ENCODE measurements around the gene ACACA.

Gene ACACA

DNA sequence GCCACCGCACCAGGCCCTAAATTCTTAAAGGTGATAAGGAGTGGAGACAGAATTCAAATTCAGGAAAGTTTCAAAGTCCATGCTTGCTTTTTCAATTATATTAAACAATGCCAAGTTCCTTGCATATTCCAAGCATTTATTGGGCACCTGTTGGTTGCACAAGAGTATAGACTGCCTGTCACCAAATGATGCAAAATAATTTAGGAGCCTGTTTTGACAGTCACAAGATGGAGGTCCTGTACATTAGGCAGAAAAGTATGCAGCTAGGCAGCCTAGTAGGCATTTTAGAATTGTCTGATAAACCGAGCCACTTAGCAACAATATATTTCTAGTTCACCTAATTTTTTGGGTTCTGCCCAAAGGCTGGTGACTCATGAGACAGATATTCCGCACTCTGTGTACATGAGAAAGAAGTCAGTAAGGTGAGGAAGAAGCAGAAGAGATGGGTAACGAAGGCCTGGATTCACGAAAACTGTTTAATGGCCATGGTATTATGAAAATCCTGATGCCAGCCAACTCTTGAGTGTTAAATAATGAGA lies 7.3 kb downstream of the ACACA start:
- in situ Hi-C loops (cut with MboI; ENCODE audit: low sequenced_read_pairs): loop anchor here (25.0 kb wide), 1 partner anchor 787 kb away; the partner anchor contains the start of gene MRM1

DNA sequence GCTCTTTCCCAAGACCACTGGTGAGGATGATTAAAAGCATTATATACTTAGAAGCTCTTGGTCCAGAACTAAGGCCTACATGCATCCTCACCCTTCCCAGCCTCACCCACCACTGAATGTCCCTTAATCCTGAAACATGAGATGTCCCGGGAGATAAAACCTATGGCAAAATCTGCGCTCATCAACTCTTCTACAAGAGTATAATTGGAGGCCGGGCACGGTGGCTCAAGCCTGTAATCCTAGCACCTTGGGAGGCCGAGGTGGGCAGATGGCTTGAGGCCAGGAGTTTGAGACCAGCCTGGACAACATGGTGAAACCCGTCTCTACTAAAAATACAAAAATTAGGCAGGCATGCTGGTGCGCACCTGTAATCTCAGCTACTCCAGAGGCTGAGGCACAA lies 13.3 kb downstream of the ACACA start:
- in situ Hi-C loops (cut with MboI; ENCODE audit: low sequenced_read_pairs): loop anchor here (25.0 kb wide), 1 partner anchor 781 kb away; the partner anchor contains the start of gene MRM1

DNA sequence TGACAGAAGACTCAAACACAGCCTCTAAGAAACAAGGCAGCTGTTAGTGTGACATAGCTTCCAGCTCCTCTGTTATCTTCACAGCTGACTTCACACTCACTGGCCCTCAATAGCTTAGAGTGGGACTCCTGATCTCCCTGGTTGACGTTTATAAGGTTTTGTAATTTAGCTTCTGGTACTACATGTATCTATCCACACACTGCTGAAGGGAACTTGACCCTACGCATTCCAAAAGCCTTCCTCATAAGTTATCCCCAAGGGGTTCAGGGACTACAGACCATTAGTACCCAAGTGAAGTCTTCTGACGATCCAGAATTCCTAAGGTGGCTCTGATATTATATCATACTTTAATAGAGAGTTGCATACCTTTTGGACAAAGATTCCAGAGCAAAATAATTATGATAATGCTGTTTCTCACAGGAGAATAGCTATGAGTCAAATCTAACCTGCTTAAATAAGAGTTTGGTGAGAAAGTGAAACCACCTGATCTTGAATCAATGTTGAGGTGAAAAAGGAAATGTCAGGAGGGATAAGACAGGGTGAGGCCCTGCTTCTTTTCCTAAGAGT lies 14.5 kb downstream of the ACACA start:
- in situ Hi-C loops (cut with MboI; ENCODE audit: low sequenced_read_pairs): loop anchor here (25.0 kb wide), 1 partner anchor 780 kb away; the partner anchor contains the start of gene MRM1

DNA sequence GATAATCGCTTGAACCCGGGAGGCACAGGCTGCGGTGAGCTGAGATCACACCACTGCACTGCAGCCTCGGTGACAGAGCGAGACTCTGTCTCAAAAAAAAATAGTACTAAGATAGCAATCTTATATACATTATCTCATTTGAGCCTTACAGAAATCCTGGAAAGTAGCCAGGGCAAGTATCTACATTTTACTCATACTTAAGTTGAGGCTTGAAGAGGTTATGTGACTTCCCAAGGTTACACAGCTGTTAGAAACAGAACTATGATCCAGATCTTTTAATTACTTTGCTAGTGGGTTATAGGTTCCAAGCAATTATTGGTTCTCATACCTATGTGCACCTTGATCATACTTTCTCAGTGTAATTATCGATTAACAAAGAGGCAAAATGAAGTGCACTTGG lies 15.5 kb downstream of the ACACA start:
- in situ Hi-C loops (cut with MboI; ENCODE audit: low sequenced_read_pairs): loop anchor here (25.0 kb wide), 1 partner anchor 779 kb away; the partner anchor contains the start of gene MRM1

DNA sequence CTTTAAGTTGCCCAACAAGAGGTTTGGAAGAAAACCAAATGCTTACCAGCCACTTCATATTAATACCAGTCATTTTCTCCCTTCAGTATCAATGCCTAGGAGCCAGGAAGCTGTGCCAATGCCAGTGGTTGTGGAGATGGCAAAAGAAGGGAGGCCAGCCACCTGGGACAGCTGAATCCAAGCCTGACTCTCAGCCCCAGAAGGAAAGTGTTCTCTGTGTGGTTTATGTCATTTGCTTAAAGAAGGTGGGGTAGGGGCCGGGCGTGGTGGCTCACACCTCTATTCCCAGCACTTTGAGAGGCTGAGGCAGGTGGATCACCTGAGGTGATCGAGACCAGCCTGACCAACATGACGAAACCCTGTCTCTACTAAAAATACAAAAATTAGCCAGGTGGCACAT lies 17.5 kb downstream of the ACACA start:
- in situ Hi-C loops (cut with MboI; ENCODE audit: low sequenced_read_pairs): loop anchor here (25.0 kb wide), 1 partner anchor 777 kb away; the partner anchor contains the start of gene MRM1

DNA sequence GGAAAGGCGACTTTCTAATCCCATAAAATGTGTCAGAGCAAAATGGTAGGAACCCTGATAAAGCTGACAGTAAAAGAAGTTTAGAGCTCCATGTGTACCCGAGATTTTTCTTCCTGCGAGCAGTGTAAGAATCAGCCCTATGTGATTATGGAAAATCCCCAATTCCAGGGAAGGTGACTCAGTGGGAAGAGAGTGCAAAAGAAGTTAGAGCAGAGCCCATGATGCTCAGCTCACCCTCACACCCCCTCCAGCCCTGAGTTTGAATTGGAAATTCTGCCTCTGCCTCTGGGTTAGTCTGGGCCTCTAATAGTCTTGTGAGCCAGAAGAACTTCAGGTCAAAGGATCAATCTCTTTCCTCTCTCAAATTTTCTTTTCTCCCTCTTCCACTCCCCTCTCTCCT lies 18.4 kb downstream of the ACACA start:
- in situ Hi-C loops (cut with MboI; ENCODE audit: low sequenced_read_pairs): loop anchor here (25.0 kb wide), 1 partner anchor 776 kb away; the partner anchor contains the start of gene MRM1

DNA sequence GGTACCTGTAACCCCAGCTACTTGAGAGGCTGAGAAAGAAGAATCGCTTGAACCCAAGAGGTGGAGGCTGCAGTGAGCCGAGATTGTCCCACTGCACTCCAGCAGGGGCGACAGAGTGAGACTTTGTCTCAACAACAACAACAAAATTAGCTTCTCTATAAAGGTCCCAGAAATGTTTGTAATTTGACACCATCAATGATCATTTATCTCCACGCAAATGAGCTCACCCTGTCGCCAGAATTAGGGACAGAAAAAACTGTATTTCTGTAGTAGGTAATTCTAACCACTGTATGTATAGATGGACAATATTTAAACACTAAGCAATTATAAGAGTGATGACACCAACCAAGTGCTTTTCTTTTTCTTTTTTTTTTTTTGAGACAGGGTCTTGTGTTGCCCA lies 20.2 kb downstream of the ACACA start:
- in situ Hi-C loops (cut with MboI; ENCODE audit: low sequenced_read_pairs): loop anchor here (25.0 kb wide), 1 partner anchor 774 kb away; the partner anchor contains the start of gene MRM1

DNA sequence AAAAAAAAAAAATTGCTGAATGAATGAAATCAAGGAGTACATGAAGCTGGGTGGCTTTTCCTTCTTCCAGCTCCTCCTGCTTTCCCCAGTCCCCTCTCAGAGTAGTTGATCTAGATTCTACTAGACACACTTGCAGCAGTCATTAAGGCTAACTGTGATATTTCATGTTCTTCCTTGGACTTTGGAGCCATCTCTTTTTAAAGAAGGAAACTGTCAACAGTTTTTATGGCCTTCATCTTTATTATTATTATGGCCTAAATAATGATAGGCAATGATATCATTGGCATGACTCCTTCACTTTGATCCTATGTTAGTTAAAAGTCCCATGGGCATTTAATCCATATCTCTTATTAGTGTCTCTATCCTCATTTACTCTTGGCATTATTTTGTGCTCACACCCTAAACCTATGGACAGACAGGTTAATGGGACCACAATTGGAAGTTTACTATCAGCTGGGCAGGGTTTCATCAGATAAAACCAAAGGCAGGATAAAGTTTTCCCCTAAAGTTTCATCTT lies 21.1 kb downstream of the ACACA start:
- in situ Hi-C loops (cut with MboI; ENCODE audit: low sequenced_read_pairs): loop anchor here (25.0 kb wide), 1 partner anchor 773 kb away; the partner anchor contains the start of gene MRM1

DNA sequence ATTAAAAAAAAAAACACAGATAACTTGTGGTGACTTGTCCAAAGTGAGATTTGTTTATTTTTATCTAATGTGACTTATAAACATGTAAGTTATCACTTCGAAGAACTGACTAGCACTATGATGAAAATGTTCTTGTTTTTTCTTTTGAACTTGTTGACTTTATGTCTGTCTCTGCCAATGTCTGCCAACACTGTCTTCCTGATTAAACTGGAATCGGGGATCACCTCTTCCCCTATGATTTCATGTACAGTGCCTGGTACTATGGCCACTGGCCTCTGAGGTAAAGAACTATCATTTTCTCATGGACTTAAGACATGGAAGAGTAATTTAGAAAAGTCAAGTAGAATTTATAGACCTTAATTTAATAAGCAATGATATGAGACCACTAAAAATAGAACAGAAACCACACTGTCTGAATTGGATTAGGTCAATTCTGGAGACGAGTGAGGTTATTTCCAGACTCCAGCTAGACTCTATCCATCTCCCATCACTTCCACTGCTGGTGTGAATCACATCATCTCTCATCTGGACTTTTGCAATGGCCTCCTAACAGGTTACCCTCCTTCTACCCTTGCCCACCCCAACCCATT lies 22.0 kb downstream of the ACACA start:
- in situ Hi-C loops (cut with MboI; ENCODE audit: low sequenced_read_pairs): loop anchor here (25.0 kb wide), 1 partner anchor 772 kb away; the partner anchor contains the start of gene MRM1

DNA sequence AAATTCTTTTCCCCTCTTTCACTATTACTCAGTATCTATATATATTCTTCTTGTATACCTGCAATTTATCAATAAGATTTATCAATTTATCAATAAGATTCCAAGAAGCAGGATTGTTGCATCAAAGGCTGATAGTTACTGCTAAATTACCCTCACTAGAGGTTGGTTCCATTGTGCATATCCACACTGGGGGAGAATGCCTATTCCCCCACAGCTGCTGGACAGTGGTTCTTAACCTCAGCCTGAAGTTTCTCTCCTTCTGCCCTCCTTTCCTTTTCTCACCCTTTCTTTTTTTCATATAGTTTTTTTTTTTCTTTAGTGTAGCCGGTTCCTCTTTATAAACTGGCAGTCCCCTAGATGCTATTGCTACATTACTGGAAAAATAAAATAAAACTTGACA lies 24.6 kb downstream of the ACACA start:
- in situ Hi-C loops (cut with MboI; ENCODE audit: low sequenced_read_pairs): loop anchor here (25.0 kb wide), 1 partner anchor 770 kb away; the partner anchor contains the start of gene MRM1

DNA sequence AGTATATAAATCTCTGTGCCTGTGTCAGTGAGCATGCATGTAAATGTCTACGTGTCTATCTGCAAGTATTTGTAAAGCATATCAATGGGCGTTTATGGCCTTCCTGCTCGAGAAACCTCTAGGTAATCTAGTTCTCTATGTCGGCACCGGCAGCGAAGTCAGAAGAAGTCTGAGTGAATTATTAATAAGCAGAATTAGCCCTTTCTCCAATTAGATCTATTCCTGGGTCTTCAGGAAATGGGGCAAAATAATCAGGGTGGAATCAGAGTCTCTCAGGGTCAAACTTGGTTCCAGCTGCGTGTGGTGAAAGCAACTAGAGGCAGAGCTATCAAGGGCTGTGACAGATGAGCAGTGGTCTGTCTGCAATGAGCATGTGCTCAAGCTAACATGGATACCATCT lies 30.9 kb downstream of the ACACA start, which contains the start of gene C17orf78:
C17orf78 (plus strand) TSS at position 280 of the 400 bp plus-strand sequence; CDS start at position 388, 108 bp downstream.
- in situ Hi-C loops (cut with MboI; ENCODE audit: low sequenced_read_pairs): loop anchor here (25.0 kb wide), 1 partner anchor 763 kb away; the partner anchor contains the start of gene MRM1

DNA sequence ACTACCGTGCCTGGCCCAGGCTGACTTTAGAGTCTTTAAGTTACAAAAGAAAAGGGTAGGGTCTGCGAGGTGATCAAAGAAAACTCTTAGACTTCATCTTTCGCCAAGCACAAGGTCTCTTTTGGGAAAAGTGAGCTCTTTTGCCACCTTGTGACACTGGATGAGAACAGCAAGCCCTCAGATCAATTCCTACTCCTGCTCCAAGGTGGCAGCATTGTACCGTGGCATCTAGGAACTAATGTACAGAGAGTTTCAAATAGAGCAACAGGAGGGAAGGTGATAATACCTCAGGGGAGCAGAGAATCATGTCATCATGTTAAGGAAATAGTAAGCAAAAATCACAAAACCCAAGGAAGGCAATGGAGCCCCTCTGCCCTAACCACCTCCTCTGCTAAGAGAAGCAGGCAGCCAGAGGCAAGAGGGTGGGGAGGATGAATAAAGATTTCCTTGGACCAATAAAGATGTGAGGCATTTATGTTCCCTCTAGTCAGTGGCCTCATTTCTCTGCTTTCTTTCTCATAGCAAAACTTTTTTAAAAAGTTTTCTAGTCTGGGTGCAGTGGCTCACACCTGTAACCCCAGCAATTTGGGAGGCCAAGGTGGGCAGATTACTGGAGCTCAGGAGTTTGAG lies 33.0 kb downstream of the ACACA start:
- in situ Hi-C loops (cut with MboI; ENCODE audit: low sequenced_read_pairs): no loop called here

DNA sequence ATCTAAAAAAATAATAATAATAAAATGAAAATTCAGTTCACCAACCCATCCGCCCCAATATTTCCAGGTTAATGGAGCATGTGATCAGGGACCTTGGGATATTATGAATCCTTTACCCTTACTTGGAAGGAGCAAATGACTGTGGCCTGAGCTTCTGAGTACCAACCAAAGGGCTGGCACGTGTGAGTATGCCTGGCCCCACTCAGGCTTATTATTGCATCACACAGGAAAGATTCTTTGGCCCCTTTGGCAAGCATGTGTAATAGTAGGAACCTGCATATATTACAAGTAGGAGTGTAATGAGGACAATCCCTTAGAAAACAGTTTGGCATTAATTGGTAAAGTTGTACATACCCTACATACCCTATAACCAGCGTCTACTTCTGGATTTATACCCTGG lies 38.1 kb downstream of the ACACA start:
- in situ Hi-C loops (cut with MboI; ENCODE audit: low sequenced_read_pairs): no loop called here

DNA sequence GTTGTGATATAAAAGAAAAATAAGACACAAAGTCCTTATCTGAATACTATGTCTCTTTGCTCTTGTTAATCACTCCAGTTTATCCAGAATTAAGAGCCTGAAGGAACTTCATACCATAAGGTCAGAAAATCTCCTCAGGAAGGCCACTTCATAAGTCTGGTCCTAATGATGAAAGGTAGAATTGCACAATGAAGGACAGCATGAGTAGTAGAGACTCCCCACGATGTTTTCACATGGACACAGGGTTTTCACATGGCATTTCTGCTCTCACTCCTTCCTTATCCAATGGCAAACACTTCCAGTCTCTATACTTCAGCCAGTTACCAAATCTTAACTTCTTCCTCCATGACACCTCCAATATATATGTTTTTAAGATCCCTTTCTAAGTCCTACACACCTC lies 41.0 kb downstream of the ACACA start:
- in situ Hi-C loops (cut with MboI; ENCODE audit: low sequenced_read_pairs): no loop called here

DNA sequence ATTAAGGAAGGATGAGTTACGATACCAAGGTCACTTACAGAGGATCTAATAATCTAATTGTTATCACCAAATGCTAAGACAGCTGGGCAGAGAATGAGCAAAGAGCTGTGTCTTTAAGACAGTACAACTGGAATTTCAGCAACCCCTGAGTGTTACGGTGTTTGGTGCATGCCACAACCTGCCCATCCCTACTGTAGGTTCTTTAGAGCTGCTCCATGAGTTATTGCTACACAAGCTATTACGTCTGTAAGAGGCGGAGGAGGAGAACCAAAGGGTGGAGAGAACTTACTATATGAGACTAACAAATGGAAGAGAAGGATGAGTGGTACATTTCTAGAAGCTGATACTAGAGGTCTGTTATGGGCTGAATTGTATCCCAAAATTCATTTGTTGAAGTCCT lies 45.1 kb downstream of the ACACA start:
- in situ Hi-C loops (cut with MboI; ENCODE audit: low sequenced_read_pairs): no loop called here

DNA sequence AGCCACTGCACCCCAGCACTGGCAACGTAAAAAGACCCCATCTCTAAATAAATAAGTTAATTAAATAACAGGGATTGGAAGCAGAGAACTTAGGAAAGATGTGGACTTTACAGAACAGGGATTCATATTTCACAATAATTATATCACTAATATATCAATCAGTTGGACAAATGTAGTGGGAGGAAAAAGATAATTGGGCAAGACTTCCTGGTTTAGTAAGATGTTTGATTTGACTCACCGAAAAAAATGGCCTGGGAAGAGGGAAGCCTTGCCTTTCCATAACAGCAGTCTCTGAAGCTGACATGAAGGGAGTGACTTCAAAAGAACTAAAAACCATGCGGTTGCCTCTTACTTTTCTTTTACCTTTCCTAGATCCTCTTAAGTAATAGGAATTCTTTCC lies 46.0 kb downstream of the ACACA start:
- in situ Hi-C loops (cut with MboI; ENCODE audit: low sequenced_read_pairs): no loop called here

DNA sequence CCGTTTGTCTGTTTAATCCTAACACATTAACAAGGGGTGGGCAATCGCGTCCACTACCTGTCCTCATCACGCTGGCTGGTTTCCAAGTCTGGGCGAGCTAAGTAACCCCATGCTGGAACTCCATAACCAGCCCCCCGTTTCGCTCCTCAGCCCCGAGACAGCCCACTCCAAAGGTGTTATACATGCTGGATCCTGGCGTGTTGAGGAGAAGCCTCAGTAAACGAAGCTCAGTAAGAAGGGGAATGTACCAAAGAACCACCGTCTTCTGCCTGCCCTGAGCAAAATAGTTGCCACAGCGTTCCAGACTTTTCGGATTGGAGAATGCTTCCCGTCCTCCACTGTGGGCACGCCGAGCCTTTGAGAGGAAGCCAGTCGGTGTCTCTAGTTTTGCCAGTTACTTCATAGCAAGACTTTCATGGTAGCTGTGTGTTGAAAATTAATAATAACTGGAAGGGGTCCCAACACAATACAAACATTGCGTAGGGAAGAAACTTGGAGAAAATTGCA lies 46.9 kb downstream of the ACACA start:
- in situ Hi-C loops (cut with MboI; ENCODE audit: low sequenced_read_pairs): no loop called here

DNA sequence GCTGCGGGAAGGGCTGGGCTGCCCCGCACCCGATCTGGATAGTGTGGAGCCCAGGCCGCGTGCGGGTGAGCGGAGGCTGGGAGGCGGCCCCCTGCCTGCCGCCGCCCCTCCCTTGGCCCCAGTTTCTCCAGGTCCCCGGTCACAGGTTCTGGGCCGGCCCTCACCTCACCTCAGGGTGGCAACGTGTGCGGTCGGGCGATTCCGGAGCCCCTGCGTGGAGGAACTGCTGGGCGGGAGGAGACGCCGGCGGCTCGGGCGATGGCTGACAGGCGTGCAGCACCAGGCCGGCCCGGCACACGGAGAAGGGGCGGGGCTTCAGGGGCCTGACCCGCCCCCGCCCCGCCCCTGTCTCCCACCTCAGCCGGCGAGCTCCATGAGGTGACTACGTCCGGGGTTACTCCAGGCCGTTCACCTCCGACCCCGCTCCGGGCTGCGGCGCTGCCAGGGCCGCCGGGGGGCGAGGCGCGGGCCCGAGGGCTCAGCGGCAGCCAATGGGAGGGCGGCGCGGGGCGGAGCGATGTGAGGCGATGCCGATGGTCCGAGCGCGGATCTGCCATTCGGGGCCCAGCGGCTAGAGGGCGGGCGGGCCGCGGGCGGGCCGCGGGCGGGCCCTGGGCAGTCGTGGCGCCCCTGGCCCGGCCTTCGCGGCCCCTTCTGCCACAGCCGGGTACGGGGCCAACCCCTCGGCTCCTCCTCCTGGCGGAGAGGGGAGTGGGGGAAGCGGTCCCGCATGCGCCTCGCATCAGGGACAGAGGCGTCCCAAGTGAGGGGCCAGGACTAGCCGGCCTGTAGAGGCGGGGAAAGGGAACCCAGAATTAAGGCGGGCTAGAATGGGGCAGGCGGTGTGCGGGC lies 47.6 kb downstream of the ACACA start:
- in situ Hi-C loops (cut with MboI; ENCODE audit: low sequenced_read_pairs): no loop called here

DNA sequence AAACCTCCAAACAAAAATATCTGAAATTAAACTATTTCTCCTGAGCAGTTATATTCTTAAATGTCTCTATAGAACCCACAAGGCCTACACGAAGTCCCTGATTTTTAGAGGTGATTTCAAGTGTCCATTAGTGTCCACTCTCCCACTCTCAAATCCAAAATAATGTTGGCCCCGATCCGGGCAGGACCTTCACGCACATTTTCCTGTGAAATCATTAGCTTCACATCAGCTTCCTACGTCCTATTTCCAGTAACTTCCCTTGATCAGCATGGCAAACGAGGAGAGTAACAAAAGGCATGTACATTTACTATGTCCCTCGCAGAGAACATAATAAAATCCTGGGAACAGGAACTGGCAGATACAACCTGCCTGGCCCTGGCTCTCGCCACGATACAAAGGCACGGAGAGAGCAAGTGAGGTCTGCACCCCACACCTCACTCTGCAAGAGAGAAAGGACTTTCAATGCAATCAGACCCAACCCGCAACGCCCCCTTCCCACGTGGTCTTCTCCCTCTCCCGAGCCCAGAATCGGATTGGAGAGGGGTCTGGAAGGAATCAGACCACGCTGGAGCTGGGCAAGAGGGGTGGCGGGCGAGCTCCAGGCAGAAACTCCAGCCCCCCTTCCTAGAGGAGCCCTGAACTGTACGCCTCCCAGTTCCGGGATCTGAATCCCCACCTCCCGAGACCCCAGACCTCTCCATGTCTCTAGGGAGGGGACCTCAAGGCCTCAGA lies 48.4 kb downstream of the ACACA start:
- in situ Hi-C loops (cut with MboI; ENCODE audit: low sequenced_read_pairs): no loop called here

Measured in HL-60/S4 treated with retinoic acid at 250 ng/mL for 4 days and 3 days (cell line).